Measurements from ENCODE around the gene SLC27A2.

Gene SLC27A2

DNA sequence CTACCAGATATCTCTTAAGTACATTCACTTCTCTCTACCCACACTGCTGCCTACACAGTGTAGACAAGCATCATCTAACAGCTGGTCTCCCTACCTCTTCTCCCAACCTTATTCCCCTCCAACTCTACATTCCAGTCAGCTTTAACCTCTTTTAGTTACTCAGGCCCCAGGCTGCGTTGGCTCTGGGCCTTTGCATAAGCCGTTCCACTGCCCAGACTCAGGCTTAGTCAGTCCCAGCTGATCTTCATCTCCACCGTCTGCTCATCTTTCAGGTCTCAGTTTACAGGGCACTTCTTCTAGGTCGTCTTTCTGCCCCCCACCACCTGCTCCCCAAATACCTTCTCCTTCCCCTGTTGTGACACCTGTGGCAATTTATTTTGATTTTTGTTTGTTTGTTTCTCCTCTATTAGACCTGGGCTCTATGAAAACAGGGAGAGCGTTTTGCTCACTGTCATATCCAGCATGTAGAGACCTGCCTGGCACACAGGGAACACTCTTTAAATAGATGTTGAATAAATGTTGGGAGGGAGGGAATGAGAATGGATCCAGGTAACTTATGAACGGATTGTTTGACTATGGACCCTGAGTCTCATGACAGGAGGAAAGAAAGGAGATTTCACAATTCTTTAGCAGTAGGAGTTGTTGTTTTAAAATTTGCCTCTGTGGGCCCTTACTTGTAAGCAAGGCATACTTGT, 11.1 kb downstream of the SLC27A2 start:
- no peak for DNase-seq

DNA sequence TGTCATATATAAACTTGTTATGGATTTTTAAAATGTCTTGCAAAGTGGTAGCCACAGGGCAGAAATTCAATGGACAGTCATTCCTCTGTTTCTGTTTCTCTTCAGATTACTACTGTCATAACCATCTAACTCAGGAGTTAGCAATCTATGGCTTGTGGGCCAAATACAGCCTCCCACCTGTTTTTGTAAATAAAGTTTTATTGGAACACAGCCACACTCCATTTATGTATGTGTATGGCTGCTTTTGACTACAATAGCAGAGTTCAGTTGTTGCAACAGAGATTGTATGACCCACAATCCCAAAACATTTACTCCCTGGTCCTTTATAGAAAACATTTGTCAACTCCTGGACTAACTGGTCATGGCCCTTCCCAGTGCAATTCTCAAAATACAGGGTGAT, 20.0 kb downstream of the SLC27A2 start:
- no peak for DNase-seq

DNA sequence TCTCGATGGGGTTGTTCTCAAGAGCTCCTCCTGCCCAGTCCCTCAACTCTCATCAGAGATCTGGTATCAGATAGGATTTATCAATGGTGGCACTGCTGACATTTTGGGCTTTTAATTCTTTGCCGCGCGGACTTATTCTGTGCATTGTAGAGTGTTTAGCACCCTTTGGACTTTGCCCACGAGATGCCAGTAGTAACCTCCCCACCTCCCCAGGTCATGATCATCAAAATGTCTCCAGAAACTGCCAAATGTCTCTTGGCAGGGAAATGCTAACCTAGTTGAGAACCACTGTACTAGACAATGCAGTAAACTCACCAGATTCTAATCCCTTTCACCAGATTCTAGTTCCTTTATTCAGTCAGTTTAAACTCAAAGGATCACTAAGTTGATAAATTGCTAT, 24.0 kb downstream of the SLC27A2 start:
- no peak for DNase-seq

DNA sequence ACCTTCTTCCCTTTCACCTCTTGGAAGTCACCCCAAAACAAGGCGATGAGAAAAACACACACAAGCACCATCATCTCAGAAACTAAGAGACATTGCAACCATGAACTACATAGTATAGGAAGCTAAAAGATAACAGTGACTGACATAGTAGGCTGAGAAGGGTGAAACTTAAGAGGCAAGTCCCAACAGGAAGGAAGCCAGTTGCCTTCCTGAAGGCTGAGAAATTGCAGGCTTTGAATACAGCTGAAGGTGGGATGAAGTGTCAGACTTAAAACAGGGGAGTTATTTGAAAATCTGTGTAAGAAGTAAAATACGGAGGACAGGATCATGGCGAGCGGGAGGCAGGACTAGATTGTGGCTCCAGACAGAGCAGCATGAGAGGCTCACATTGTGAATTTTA, 27.8 kb downstream of the SLC27A2 start:
- no peak for DNase-seq

- no peak for DNase-seq
Observed at GRCh38 chr15:50210462-50211157, 28.6 kb downstream of the SLC27A2 start.

- DNase-seq = no peak
Observed at GRCh38 chr15:50218291-50218690, 36.3 kb downstream of the SLC27A2 start.

DNA sequence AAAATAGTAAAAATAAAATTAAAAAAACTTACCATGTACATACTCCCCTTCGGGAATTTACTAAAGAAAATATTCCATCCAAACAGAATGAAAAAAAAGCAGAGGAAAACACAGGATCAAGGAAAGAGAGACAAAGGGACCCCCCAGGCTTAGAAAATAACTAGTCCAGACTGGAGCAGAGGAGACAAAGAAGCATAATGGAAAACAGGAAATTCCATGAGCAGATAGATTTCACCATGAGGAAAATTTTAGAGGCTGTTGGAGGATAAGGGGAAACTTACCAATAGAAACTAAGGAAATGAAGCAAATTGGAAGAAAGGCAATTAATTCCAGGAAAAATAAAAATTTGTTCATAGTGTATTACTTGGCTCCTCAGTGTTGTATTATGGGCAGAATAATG, 36.7 kb downstream of the SLC27A2 start:
- no peak for DNase-seq

- no peak for DNase-seq
Observed at GRCh38 chr15:50219820-50220219, 37.8 kb downstream of the SLC27A2 start.

GRCh38 chr15:50222181-50222580, 40.2 kb downstream of the SLC27A2 start:
- DNase-seq = no peak

DNA sequence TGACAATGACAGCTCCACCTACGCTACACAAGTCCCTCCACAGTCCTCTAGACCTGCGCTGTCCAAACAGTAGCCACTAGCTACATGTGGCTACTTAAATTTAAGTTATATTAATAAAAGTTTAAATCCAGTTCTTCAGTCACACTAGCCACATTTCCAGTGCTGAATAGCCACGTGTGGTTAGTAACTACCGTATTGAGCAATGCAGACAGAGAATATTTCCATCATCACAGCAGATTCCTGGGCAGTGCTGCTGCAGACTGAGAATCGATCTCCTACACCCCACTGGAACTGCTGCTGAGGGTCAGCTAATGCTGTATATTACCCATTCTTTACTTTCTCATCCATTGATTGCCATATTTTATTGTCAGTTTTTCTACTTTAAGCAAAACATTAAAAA, 42.6 kb downstream of the SLC27A2 start:
- no peak for DNase-seq

GRCh38 chr15:50225057-50225456, 43.1 kb downstream of the SLC27A2 start:
- no peak for DNase-seq

DNA sequence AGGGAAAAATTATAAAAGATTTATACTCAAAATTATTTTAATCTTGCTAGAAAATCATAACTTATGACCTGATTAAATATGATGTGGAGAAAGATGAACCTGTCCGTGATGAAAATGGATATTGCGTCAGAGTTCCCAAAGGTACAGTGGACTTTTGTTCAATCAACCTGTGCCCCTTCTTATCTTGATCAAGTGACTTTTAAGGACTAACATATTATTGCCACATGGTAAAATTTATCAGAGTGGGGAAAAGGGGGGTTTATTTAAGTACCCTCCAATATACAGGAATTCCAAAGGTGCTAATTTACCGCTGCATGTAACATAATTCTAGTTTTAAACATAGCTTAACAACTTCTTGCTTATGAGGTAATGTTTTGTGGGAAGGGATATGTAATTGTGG, 43.9 kb downstream of the SLC27A2 start:
- DNase-seq = no peak

DNA sequence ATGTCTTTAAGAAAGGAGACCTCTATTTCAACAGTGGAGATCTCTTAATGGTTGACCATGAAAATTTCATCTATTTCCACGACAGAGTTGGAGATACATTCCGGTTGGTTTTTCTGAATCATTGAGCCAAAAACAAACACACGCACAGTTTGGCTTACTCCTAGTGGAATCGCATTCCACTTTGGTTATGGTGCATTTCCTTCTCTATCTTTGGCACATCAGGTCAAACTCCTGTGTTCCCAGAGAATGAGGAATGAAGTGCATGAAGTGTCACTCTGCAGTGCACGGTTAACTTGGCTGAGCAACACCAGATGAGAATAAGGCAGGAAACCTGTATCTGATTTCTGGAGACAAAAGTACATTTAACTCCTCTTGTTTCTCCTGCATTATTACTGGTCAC, 45.1 kb downstream of the SLC27A2 start:
- DNase-seq = no peak

DNA sequence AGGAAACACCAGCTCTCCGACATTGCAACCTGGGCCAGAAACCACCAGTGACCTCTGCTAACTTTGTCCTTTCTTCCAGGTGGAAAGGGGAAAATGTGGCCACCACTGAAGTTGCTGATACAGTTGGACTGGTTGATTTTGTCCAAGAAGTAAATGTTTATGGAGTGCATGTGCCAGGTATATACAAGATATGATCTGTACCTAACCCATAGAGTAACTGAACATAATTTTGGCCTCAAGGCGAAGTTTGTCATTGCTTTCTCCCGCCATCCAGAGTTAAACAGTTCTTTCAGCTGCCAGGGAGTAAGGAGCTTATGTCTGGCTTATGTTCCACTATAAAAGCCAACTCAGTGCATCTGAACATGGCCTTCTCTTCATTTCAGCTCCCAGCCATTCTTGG, 46.9 kb downstream of the SLC27A2 start:
- DNase-seq = no peak

- DNase-seq = no peak
Observed at GRCh38 chr15:50229336-50229735, 47.3 kb downstream of the SLC27A2 start.

DNA sequence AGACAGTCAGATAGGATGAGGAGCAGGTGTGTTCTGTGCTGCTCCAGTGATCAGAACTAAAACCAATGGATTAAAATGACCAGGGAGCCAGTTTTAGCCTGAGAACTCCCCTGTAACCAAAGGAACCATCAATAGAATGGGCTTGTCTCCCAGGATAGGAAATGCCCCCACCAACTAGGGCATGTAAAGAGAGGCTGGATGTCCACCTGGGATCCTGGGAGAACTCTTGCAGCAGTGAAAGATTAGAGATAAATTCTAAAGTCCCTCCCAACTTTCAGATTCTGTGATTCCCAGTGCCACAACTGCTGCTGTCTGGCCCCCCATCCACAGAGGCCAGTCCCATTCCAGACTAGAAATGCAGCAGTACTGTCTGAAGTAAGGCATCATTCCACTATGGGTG, 49.8 kb downstream of the SLC27A2 start:
- no peak for DNase-seq

DNA sequence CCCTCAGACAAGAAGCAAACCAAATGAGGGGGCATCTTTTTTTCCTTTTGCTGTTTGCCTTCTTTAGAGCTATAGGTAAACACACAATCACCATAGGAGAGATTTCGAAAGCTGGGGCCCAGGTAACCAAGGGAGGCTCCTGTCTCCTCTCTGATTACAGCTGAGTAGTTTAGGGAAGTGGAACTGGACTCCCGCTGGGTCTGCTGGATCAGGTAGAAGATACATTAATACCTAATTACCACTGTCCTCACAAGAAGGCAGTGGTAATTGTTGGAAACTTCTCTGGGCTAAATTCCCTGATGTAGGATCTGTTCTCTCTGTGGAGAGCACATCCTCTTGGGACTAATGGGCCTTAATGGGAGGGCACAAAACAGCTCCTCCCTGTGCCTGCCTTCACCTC, 50.8 kb downstream of the SLC27A2 start:
- DNase-seq = no peak

- no peak for DNase-seq
Observed at GRCh38 chr15:50233192-50233736, 51.3 kb downstream of the SLC27A2 start.

- DNase-seq = no peak
Observed at GRCh38 chr15:50234764-50235163, 52.8 kb downstream of the SLC27A2 start.

- no peak for DNase-seq
Observed at GRCh38 chr15:50235794-50236193, 53.8 kb downstream of the SLC27A2 start.

- no peak for DNase-seq
Observed at GRCh38 chr15:50236433-50236832, 54.4 kb downstream of the SLC27A2 start.

- DNase-seq = no peak
Observed at GRCh38 chr15:50238255-50238654, 56.3 kb downstream of the SLC27A2 start.

- DNase-seq = no peak
Observed at GRCh38 chr15:50241684-50242450, 59.9 kb downstream of the SLC27A2 start.

DNA sequence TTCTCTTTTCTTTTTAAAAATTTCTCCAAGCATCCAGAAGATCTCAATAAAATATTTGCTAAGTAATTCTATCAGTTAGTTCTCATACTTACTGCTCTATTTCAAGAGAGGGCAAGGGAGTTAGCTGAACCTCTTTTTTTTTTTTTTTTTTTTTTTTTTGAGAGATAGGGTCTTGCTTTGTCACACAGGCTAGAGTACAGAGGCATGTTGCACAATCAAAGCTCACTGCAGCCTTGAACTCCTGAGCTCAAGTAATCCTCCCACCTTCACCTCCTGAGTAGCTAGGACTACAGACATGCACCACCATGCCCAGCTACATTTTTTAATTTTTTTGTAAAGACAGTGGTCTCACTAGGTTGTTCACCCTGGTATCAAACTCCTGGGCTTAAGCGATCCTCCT, 62.2 kb downstream of the SLC27A2 start:
- DNase-seq = no peak
